HG03571 (cell line): ENCODE data around the gene WBP11.

Experiments
- ATAC-seq: cut with Tn5 transposase; IDR thresholded peaks from one replicate; pipeline ENCODE4 v1.9.1; 2021; ENCODE audit not compliant: unreplicated experiment

Gene WBP11

GRCh38 chr12:14803011-14803829 is at the start of gene WBP11, which contains the start of gene C12orf60:
WBP11 (minus strand) TSS chr12:14803478; CDS start chr12:14801383, 2,095 bp downstream.
C12orf60 (plus strand) TSS chr12:14803670; CDS start chr12:14822936, 19,266 bp downstream.
- ATAC-seq = peak; percentile 100

DNA sequence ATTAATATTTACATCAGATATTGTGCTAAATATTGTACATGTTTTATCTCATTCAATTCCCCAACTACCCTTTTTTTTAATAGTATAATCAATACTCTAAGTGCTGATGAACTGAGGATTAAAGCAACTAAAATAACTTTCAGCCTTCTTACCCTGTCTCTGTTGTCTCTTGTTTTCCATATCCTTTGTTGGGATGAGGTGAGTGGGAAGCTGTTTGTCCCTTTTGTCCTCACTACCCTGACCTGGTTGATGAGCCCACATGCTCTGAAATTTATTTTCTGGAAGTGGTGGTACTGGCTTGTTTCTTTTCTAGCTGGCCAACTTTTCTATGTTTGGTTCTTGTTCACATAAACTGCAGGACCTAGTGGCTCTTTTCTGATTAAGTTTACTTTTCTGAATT is 49.6 kb upstream of the WBP11 start:
- no peak for ATAC-seq

DNA sequence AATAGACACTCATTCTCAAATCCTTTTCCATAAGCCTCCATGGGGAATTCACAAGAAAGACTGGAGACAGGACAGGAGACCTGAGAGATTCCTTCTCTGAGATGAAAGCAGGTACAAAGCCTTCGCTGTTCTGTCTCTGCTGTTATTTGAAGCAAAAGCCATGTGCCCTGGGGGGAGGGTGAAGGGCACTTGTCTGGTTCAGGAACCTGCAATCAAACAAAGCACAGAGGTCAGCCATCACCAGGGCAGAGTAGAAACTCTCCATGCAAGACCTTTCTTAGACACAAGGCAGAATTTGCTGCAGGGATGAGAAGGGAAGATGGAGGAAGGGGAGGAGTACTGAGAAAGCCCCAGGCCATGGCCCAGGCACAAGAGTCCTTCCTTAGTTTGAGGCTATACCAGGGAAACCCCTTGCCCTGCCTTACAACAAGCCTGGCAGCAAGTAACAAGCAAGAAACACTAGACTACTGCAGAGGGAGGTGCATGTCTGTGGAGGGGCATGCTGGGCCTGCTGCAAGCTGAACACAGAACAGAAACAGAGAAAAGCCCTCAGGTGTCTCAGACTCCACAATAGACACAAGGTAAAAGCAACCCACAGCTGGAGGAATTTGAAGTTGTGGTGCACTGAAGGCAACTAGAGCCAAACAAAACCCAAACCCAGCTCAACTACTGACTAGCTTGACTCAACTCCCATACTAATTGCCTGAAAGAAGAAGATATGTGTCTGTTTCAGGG is 47.8 kb upstream of the WBP11 start:
- ATAC-seq = no peak

DNA sequence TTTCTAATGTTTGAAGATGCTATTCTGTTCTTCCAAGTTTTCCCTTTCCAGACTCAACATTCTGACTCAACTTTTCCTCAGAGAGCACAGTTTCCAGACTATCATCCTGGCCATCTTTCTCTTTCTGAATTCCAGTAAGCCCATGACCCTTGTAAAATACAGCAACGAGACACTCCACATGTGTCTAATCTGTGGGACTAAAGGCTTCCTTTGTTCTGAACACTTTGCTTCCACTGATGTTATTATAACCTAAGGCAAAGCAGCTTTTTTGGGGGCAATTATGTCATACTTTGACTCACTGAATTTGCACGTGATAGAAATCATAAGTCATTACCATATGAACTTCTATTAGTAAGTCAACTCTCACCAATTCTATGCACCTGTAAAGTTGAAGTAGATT is 46.4 kb upstream of the WBP11 start:
- no peak for ATAC-seq

- ATAC-seq = no peak
These were observed 43.8 kb upstream of the WBP11 start for GRCh38 chr12:14846876-14847580.

GRCh38 chr12:14846042-14846587 is 42.8 kb upstream of the WBP11 start:
- no peak for ATAC-seq

- ATAC-seq = no peak
These were observed 42.1 kb upstream of the WBP11 start for GRCh38 chr12:14845350-14845750.

DNA sequence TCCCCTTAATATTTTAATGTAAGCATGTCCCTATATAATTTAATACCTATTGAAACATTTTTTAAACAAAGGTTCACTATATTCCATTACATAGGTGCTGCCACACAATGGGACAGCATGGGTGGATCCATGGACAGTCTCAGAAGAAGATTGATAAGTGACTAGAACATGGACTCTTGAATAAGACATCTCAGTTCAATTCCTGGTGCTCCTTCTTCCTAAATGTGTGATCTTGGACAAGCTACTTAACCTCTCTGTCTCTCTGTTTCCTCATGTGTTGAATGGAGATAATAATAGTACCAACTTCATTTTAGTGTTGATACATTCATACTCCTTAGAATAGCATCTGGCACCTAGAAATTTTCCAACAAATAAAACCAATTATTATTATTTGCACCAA is 41.1 kb upstream of the WBP11 start:
- no peak for ATAC-seq

DNA sequence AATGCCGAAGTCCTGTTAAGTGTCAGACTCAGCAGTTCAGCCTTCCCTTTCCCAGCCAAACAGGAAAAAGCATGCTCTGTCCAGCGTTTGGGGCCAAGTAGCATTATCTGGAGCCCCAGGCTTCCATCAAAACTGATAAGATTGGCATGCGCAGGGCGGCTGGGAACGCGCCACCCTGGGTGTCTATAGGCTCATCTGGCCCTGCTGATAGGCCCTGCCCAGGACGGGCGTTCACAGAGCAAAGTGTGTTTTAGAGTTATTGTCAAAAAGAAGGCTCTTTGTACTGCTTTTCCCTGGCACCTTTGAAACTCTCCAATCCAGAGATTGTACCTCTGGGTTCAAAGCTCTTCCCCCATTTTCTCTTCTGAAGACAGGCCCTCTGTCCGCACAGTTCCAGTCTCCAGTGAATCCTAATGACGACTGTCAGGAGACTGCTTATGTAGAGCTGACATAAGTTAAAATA is 40.2 kb upstream of the WBP11 start, which contains the start of gene ART4:
TSS of gene ART4 (minus strand) at position 102 of the 463 bp plus-strand sequence. CDS start 413 bp downstream, outside the sequence.
- ATAC-seq = no peak

GRCh38 chr12:14842315-14842714 is 39.0 kb upstream of the WBP11 start:
- no peak for ATAC-seq

DNA sequence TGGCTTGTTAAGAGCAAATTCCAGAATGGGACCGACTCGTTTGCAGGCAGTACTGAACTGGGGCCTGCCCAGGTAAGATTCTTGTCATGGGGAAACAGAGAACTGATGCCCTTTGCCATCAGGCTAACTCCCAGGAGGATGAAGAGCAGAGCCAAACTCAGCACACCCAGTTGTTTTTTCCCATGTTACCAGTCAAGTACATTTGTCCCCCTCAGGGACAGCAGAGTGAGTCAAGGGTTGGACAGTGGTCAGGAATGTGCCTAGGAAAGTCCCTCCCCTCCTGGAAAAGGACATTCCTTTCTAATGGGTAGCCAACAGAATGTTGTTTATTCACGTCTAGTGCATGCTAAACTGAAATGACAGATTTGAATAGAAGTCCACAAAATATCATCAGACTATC is 38.5 kb upstream of the WBP11 start:
- no peak for ATAC-seq

DNA sequence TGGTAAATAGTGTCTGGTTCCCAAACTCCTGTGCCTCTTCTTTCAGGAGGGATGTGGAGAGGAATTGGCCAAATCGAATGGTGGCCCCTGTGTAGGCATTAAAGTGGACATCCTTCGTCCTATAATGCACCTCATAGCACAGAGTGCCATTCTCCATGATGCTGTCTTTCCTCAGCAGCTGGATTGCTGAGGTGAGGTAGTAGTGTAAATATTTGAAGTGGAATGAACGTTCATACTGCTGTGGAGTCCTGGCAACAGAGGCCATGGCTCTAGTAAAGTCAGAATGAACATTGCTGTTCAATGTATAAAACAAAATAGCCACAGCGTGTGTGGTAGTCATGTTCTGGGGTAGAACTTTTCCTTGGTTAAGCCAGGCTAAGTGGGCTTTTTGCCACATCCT is 37.3 kb upstream of the WBP11 start:
- no peak for ATAC-seq

- ATAC-seq = no peak
These were observed 36.0 kb upstream of the WBP11 start for GRCh38 chr12:14839262-14839661.

DNA sequence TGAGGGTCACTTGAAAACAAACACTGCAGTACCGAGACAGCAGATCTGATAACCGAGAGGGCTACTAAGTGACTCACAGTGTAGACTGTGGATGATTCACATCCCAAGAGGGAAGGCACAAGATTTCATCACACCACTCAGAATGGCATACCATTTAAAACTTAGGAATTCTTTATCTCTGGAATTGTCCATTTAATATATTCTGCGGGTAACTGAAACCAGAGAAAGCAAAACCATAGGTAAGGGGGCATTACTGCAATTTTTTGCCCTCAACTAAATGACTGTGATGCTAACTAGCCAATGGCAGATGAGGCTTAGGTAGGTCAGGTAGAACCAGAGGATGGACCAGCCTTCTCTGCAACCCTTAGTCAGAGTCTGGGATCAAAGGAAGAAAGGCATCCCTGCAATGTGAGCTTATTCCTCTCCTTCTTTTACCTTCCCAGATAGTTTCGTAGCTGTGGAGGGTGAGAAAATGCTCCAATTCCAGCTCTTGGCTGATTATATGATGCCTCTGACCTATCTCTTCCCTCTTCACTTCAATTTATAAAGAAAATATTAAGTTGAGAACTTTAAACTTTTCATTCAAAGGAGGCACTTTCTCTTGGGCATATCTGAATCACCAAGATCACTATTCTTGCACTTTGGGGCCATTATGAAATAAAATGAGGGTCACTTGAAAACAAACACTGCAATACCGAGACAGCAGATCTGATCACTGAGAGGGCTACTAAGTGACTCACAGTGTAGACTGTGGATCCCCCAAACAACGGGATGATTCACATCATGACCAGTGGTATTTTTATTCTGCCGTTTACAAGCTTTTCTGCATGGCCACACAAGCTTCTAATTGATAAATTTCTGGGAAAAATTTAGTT is 33.3 kb upstream of the WBP11 start:
- no peak for ATAC-seq

DNA sequence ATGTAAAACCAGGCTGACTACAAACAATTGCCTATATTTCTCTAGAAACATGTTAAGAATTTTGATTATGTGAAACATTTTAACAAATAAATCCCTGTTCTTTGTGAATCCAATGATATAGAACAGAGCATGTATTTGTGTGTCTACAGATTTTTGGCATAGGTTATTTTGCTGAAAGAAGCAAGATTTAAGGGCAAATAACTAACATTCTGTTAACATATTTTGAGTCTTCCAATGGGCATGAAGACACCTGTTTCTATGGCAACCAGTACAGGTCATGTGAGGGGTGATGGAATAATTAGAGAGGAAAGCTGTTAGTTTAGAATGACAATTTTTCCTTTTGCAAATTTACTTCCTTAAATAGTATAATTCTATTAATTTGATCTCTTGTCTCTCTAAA is 31.2 kb upstream of the WBP11 start:
- no peak for ATAC-seq

DNA sequence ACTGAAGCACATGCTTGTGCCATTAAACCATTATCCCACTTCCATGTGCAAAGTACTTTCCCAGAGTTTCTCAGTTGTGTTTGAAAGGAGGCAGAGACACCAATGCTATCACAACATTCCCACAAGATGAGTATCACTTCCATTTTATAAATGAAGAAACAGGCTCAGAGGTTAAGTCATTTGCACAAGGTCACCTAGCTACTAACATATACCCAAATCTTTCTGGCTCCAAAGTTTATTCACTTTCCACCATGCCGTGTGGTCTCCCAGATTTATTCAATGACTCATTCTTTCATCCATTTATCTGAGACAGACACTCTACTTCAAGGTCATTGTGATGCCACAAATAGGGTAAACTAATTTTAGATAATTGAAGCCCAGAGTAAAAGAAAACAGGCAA is 30.7 kb upstream of the WBP11 start:
- ATAC-seq = no peak

DNA sequence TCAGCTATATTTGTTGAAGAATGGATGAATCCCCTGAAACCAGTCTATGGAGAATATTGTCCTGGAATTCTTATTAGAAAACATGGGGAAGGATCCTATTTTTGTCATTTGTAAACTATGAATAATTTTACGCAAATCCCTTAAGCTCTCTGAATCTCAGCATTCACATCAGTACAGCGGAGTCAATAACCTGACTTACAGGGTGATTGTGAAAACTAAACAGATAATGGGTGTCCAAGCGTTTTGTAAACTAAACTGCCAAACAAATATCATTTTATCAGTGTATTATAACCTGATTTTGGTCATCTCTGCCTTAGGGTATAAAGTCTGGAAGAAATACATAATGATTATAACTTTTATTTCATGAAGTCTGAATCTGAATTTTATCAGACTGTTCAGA is 30.1 kb upstream of the WBP11 start:
- no peak for ATAC-seq

- no peak for ATAC-seq
These were observed 25.6 kb upstream of the WBP11 start for GRCh38 chr12:14828892-14829291.

DNA sequence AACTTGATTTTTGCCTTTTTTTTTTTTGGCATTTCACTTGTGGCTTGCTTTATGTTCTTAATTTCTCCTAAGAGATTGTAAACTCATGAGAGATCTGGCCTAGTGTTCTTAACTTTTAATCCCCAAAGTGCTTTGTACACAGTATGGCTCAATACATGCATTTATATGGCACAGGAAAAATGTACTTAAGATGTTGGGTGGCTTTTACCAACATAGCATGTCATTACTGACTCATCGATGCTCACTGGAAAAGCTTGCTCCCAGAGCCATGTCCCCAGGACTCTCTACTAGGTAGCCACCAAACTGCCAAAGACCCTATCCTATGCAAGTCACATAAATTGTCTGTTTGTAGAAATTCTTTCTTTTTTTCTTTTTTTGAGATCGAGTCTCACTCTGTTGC is 23.8 kb upstream of the WBP11 start:
- no peak for ATAC-seq

GRCh38 chr12:14826491-14826890 is 23.2 kb upstream of the WBP11 start:
- ATAC-seq = no peak
